HEK293 (cell line): ENCODE data around the gene ADAMTSL4.

Experiments
- CTCF ChIA-PET: fragments of 350-600 bp; formaldehyde crosslinking; extraction: SDS; loops from one replicate; lab custom pipeline; 2021; ENCODE audit warnings: antibody characterized with exemption; lab: Yijun Ruan, JAX
- POLR2A ChIA-PET: fragments of 300-600 bp; formaldehyde crosslinking; extraction: SDS; loops from one replicate; lab custom pipeline; 2020; ENCODE audit warnings: antibody characterized with exemption, inconsistent platforms; lab: Yijun Ruan, JAX
- H3K27ac ChIP-seq: fragments of 200-500 bp; sonication (Bioruptor generic); 2 replicates; pipeline ENCODE4 v1.5.1; 2014; ENCODE audit warnings: low read depth, low read length, control low read depth, inconsistent platforms; ENCODE audit errors: extremely low read depth
- H3K36me3 ChIP-seq, 2 experiments: fragments of 200-500 bp in 1 of 2; sonication (Bioruptor generic) in 1 of 2; 1 replicate in 1 of 2; 2 replicates in 1 of 2; pipeline ENCODE4 v1.5.1; 2014 to 2017; ENCODE audit warnings: inconsistent platforms in 2 of 2, low read length in 2 of 2; ENCODE audit not compliant: control insufficient read depth in 2 of 2, insufficient read depth in 1 of 2
- H3K4me1 ChIP-seq: fragments of 200-500 bp; sonication (Bioruptor generic); 2 replicates; pipeline ENCODE4 v1.5.1; 2014; ENCODE audit warnings: mild to moderate bottlenecking, low read length, inconsistent platforms; ENCODE audit not compliant: control insufficient read depth, insufficient read depth
- H3K4me3 ChIP-seq: 2 replicates; pipeline ENCODE4 v1.5.1; 2011; ENCODE audit warnings: low read depth, mild to moderate bottlenecking, control low read depth, low read length, moderate library complexity
- H3K9me3 ChIP-seq: fragments of 200-500 bp; sonication (Bioruptor generic); 2 replicates; pipeline ENCODE4 v1.5.1; 2014; ENCODE audit warnings: low read depth, low read length, inconsistent platforms; ENCODE audit not compliant: control insufficient read depth, insufficient read depth
- EGR2 ChIP-seq: fragments of 450-650 bp; formaldehyde crosslinking; IDR thresholded peaks from 2 replicates; pipeline ENCODE4 v1.5.1; 2016; ENCODE audit warnings: low read depth, missing biosample characterization, missing genetic modification characterization
- GLIS1 ChIP-seq: fragments of 450-650 bp; formaldehyde crosslinking; IDR thresholded peaks from 2 replicates; pipeline ENCODE4 v1.5.1; 2016; ENCODE audit warnings: missing biosample characterization, missing genetic modification characterization
- PRDM10 ChIP-seq: fragments of 450-650 bp; formaldehyde crosslinking; IDR thresholded peaks from 2 replicates; pipeline ENCODE4 v1.5.1; 2016; ENCODE audit warnings: missing biosample characterization, missing genetic modification characterization
- ZBTB7A ChIP-seq: fragments of 450-650 bp; formaldehyde crosslinking; IDR thresholded peaks from 2 replicates; pipeline ENCODE4 v1.5.1; 2016; ENCODE audit warnings: low read depth, missing biosample characterization, missing genetic modification characterization
- ZNF121 ChIP-seq: fragments of 450-650 bp; formaldehyde crosslinking; IDR thresholded peaks from 2 replicates; pipeline ENCODE4 v1.5.1; 2016; ENCODE audit warnings: missing biosample characterization, missing genetic modification characterization
- ZNF529 ChIP-seq: fragments of 450-650 bp; formaldehyde crosslinking; IDR thresholded peaks from 2 replicates; pipeline ENCODE4 v1.5.1; 2017; ENCODE audit warnings: missing genetic modification characterization, missing biosample characterization; ENCODE audit not compliant: insufficient replicate concordance
- ZNF549 ChIP-seq: fragments of 450-650 bp; IDR thresholded peaks from 2 replicates; pipeline ENCODE4 v1.5.1; 2018; ENCODE audit warnings: missing biosample characterization, missing genetic modification characterization, mild to moderate bottlenecking, inconsistent platforms, moderate library complexity
- ZNF600 ChIP-seq: fragments of 450-650 bp; formaldehyde crosslinking; IDR thresholded peaks from 2 replicates; pipeline ENCODE4 v1.5.1; 2016; ENCODE audit warnings: missing biosample characterization, missing genetic modification characterization
- ZNF621 ChIP-seq: fragments of 450-650 bp; formaldehyde crosslinking; IDR thresholded peaks from 2 replicates; pipeline ENCODE4 v1.5.1; 2017; ENCODE audit warnings: missing biosample characterization, missing genetic modification characterization
- ZNF629 ChIP-seq: fragments of 450-650 bp; formaldehyde crosslinking; IDR thresholded peaks from 2 replicates; pipeline ENCODE4 v1.5.1; 2017; ENCODE audit warnings: missing biosample characterization, missing genetic modification characterization
- ZNF664 ChIP-seq: fragments of 450-650 bp; formaldehyde crosslinking; IDR thresholded peaks from 2 replicates; pipeline ENCODE4 v1.5.1; 2016; ENCODE audit warnings: missing biosample characterization, missing genetic modification characterization

ADAMTSL4 gene

GRCh38 chr1:150543500-150544143, 5.6 kb upstream of the ADAMTSL4 start:
- POLR2A ChIA-PET = no interaction called here
- no peaks in the 10 kb centered on the region; the same call in 1 of the 2 replicates for H3K4me1 ChIP-seq
- CTCF ChIA-PET = interaction anchor here (1.2 to 8.8 kb wide), 4 partner anchors 9 to 17 kb away, joined by 3 to 73 read pairs (median 12); no protein-coding TSS in a partner anchor
- TF ChIP-seq ZNF529 (no peak), ZNF600 (tag by site-specific recombination) (peak; percentile 76)
- no peaks in the 10 kb centered on the region for H3K9me3 ChIP-seq
- no peaks in the 10 kb centered on the region for H3K36me3 ChIP-seq
- H3K27ac ChIP-seq = no peak overlapping the region
- no peak overlapping the region for H3K4me3 ChIP-seq

- CTCF ChIA-PET = interaction anchor here (1.2 to 8.8 kb wide), 3 partner anchors 8 to 15 kb away, joined by 3 to 73 read pairs (median 13); no protein-coding TSS in a partner anchor
- no peak overlapping the region for H3K4me3 ChIP-seq
- TF ChIP-seq PRDM10 (peak; percentile 47; the same call in 1 of the 2 replicates), ZNF629 (tag by site-specific recombination) (peak; percentile 36; the same call in 1 of the 2 replicates), ZNF621 (no peak), ZNF664 (tag by site-specific recombination) (peak; percentile 51; the same call in 1 of the 2 replicates), GLIS1 (tag by site-specific recombination) (peak; percentile 24; the same call in 1 of the 2 replicates)
- no peaks in the 10 kb centered on the region for H3K36me3 ChIP-seq
- POLR2A ChIA-PET = no interaction called here
- H3K27ac ChIP-seq = no peak overlapping the region
- no peaks in the 10 kb centered on the region for H3K9me3 ChIP-seq
- H3K4me1 ChIP-seq = no peaks in the 10 kb centered on the region; the same call in 1 of the 2 replicates
These were observed 5.0 kb upstream of the ADAMTSL4 start for GRCh38 chr1:150544204-150544603.

- no peaks in the 10 kb centered on the region for H3K9me3 ChIP-seq
- TF ChIP-seq ZNF121 (tag by site-specific recombination) (0 out of 2 replicates have a peak, but pooled peaks have one; percentile 1), ZBTB7A (tag by site-specific recombination) (no peak)
- TF ChIP-seq, all 188 proteins: peak for 1
- no peaks in the 10 kb centered on the region; the same call in 1 of the 2 replicates for H3K4me1 ChIP-seq
- ChIA-PET POLR2A (interaction anchor here (0.6 to 0.7 kb wide), 2 partner anchors 29 to 237 kb away, joined by 4 to 5 read pairs; no protein-coding TSS in a partner anchor), CTCF (interaction anchor here (0.8 to 8.8 kb wide), 3 partner anchors 9 to 14 kb away, joined by 3 to 73 read pairs (median 13); no protein-coding TSS in a partner anchor)
- no peaks in the 10 kb centered on the region for H3K36me3 ChIP-seq
- no peak overlapping the region for H3K4me3 ChIP-seq
- no peak overlapping the region for H3K27ac ChIP-seq
These were observed 3.6 kb upstream of the ADAMTSL4 start for GRCh38 chr1:150545486-150546032.

GRCh38 chr1:150546294-150546937, 2.8 kb upstream of the ADAMTSL4 start:
- no peak overlapping the region for H3K4me3 ChIP-seq
- no peaks in the 10 kb centered on the region for H3K36me3 ChIP-seq
- ChIA-PET CTCF (interaction anchor here (3.0 to 8.8 kb wide), 2 partner anchors 13 kb away, joined by 13 to 73 read pairs; no protein-coding TSS in a partner anchor), POLR2A (no interaction called here)
- TF ChIP-seq EGR2 (tag by site-specific recombination) (0 out of 2 replicates have a peak, but pooled peaks have one; percentile 17), ZNF549 (tag by site-specific recombination) (no peak)
- TF ChIP-seq, all 188 proteins: peak for 1
- Histone ChIP-seq H3K9me3 (no peaks in the 10 kb centered on the region), H3K27ac (no peak overlapping the region), H3K4me1 (no peaks in the 10 kb centered on the region; the same call in 1 of the 2 replicates)
